ENCODE results near the gene TPCN2.
"Not testable (repeated sequence)": the region's sequence is repeated elsewhere in the genome, so short reads cannot be mapped to it uniquely, and the experiment has no call there.

Gene TPCN2

DNA sequence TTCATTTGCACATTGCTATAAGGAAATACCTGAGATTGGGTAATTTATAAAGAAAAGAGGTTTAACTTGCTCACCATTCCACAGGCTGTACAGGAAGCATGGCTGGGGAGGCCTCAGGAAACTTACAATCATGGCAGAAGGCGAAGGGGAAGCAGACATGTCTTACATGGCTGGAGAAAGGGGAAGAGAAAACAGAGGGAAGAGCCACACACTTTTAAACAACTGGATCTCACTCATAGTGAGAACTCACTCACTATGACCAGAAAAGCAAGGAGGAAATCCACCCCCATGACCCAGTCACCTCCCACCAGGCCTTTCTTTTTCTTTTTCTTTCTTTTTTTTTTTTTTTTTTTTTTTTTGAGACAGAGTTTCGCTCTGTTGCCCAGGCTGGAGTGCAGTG is 85.5 kb downstream of the TPCN2 start:
- DNase-seq, result not testable (repeated sequence)

DNA sequence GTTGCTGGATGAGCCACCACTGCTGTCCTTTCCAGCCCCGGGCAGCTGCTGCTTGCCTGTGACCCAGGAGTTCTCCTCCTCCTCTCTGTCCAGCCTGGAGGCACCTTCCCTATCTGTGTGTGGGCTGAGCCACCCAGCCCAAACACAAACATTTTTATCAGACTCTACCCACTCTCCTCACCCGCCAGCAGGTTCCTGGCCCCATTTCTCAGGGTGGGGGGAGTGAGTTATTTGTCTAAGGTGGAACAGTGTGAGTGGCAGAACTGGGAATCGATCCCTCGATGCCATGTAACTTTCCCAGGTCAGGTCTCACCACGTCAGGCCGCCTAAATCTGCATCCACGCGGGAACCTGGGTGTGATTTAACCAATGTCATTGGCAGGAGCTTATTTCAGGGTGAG is 86.2 kb downstream of the TPCN2 start:
- DNase-seq, result no peak

DNA sequence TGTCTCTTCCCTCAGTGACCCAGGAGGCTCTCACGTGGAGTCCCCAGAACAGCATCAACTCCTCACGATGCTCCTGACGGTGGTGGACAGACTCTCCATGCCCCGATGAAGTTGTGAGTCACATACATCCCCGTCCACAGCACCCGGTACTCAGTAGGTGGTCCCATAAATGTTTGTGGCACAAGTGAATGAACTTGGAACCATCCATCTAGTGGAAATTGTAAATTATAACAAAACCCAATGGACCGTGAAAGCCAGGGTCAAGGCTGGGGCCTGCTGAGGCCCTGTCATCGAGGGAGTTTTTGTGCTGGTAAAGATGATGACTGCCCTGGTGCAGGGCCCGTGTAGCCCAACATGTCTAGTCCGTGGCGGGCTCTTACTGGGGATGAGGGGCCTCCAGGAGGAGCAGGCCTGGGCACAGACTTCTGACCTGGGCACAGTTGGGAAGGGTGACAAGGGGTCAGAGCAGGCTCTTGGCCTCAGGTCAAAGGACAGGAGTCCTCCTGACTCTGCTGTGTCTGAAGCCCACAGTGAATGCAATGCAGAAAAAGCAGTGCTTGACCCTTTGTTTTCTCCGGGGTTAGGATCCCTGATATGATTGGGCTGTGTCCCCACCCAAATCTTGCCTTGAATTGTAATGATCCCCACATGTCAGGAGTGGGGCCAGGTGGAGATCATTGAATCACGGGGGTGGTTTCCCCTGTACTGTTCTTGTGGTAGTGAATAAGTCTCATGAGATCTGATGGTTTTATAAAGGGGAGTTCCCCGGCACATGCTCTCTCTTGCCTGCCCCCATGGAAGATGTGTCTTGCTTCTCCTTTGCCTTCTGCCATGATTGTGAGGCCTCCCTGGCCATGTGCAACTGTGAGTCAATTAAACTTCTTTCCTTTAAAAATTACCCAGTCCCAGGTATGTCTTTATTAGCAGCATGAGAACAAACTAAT is 87.0 kb downstream of the TPCN2 start:
- DNase-seq, result no peak

DNA sequence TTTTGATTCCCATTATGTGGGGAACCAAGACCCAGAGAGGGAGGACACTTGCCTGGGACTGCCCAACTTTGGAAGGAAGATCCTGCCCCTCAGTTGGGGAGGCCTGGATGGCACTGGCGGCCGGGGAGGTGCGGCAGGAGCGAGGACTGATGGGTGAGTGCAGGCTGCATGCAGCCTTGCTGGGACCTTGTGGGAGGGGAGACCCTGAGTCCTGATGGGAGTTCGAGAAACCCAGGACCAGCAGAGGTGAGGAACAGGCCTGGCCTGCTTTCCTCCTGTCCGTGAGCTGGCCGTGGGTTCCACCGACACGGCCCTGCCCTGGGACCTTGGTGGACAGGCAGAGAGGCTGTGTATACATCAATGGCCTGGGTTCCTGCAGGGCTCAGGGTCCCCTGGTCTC is 87.7 kb downstream of the TPCN2 start:
- no peak for DNase-seq

DNA sequence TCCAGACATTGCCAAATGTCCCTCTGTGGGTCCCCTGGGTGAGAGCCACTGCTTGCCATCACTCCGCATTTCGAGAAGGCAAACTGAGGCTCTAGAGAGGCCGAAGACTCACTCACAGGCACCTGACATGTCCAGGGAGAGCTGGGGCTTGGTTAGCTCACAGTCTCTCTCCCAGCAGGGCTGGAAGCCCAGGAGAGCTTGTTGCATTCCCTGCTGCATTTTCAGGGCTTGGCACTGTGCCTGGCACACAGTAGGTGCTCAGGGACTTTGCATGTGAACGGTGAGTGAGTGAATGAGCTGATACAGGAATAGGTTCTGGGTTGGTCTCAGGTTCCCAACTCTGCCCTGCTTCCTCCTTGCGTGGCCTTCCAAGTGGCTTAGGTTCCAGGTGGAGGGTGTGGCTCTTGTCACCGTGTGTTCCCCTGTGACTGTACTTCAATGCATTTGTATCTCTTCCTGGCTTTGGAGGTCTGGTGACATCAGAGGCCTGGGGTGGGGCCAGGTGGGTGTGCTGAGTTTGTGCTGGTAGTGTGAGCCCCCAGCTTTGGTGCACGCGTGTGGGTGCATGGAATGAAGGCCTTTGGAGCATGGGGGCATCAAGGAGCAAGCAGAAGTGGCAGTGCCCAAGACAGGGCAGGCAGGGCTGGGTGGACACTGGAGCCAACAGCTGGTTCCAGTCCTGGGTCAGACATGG is 88.6 kb downstream of the TPCN2 start:
- peak in 1 of 6 experiments; percentile 3 for DNase-seq

DNA sequence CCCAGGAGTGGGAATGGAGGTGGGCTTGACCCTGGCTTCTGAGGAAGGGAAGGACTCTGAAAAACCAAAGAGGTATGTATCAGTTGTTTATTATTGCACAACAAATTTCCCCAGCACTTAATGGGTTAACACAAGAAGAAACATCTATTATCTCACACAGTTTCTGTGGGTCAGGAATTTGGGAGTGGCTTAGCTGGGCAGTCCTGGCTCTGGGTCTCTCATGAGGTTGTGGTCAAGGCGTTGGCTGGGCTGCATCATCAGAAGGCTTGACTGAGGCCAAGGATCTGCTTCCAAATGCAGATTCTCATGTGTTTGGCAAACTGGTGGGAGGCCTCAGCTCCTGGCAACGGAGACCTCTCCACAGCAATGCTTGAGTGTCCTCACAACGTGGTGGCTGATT is 89.5 kb downstream of the TPCN2 start:
- DNase-seq, result no peak

DNA sequence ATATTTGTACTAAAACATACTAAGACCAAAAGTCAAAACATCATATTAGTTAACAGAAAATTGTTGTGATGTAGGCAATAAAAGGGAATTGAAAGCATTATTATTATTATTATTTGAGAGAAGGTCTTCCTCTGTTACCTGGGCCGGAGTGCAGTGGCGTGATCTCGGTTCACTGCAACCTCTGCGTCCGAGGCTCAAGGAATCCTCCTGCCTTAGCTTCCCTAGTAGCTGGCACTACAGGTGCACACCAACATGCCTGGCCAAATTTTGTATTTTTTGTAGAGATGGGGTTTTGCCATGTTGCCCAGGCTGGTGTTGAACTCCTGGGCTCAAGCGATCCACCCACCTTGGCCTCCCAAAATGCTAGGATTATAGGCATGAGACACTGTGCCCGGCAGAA is 91.4 kb downstream of the TPCN2 start:
- not testable (repeated sequence) for DNase-seq

DNA sequence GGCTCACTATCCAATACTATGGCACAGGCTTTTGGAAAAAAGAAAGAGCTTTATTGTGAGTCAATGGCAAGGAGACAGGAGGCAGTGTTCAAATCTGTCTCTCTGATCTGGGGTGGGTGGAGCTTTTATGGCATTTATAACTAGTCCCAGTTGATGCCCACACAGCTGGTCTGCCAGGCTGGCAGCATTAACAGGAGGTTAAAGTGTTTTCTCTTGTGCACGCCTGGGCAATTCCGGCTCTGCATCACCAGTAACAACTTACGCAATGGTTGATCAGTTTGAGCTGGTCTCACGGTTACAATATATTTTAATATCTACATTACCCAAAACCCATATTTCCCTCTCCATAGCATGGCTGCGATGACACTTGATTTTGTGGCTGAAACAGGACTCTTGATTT is 91.9 kb downstream of the TPCN2 start:
- no peak for DNase-seq

DNA sequence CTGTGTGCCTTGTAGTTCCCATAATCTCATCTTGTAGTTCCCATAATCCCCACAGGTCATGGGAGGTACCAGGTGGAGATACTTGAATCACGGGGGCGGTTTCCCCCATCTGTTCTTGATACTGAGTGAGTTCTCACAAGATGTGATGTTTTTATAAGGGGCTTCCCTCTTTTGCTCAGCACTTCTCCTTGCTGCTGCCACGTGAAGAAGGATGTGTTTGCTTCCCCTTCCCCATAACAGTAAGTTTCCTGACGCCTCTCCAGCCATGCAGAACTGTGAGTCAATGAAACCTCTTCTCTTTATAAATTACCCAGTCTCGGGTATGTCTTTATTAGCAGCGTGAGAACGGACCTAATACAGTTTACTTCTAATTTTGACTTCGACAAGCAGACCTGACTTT is 93.0 kb downstream of the TPCN2 start:
- DNase-seq, result no peak

DNA sequence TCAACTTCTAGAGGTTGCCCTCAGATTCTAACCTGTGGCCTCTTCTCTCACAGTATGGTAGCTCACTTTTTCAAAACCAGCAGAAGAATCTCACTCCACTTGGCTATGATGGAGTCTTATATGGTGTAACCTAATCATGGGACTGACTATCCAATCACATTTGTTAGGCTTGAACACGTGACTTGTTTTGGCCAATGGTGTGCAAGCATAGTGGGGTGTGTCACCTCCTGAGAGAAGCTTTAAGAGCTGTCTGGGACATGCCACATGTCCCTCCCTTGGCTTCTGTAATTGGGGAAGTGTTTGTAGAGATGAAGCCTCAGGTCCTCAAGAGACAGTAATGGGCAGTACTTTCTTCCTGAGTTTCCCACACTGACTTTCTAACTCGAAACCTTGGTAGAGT is 94.2 kb downstream of the TPCN2 start:
- DNase-seq, result no peak

DNA sequence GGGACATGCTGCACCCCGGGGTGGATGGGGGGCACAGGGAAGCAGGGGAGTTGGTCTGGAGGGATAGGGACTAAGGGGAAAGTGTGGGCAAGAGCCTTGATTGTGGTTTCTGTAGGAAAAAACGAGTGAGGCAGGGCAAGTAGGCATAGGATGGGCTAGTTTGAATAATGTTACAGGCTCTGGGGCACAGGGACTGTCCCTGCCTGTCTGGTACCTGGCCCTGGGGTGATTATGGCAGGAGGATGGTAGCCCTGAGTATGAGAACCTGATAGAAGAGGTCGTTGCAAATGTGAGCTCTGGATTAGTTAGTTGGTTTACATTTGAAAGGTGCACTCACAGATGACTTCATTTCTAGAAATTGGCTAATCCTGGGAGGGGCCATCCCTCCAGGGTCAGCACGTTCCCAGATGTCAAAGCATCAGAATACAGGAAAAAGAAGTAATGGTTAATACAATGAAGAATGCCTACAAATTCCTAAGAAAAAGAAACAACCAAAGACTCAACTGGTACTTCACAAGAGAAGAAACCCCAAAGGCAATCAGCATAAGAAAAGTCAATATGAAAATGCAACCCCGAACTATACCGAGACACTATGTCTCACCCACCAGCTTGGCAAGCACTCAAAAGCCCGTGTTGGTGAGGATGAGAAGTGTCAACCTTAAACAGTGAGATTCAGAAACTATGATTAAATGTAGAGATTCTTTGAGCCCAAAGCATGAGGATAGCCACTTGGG is 95.8 kb downstream of the TPCN2 start:
- no peak for DNase-seq

DNA sequence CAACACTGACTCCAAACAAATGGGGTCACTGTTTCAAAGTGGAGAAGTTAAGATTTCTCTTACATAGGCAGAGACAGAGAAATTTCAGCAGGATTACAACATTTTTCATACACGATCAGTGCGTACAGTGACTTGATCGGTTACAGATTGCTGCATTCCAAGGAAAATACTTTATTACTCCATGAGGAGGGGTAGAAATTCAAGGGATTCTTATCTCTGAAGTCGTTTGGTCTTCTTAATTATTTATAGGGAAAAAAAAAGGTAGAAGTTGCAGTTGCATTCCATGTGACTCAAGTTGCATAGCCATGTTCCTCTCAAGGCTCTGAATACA is 96.3 kb downstream of the TPCN2 start:
- DNase-seq, result no peak

DNA sequence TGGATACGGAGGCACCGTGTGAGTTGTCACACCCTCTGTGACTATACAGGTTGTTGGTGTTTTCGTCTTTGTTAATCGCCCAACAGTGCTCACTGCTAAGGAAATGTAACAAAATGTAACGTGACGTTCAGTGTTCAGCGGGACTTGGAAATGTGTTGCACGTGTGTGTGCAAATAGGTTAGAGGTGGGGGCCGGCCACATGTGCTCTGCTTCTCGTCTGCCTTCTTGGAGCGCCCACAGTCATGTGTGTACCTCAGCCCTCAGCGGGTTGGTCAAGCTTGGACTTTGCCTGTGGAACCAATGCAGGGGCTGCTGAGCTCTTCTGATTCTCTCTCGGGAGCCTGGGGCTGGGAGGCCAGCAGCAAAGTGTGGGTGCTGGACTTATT is 99.6 kb downstream of the TPCN2 start:
- DNase-seq, result no peak

DNA sequence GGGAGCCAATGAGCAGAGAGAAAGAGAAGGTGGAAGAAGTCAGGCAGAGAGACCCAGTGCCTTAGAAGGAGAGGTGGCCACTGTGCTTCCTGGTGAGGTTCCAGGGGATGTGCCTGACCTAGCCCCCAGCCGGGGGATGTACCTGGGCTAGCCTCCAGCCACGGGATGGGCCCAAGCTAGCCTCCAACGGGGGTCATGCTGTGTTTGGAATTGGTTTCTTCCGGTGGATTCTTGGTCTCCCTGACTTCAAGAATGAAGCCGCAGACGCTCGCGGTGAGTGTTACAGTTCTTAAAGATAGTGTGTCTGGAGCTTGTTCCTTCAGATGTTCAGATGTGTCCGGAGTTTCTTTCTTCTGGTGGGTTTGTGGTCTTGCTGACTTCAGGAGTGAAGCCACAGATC is 100.1 kb downstream of the TPCN2 start:
- DNase-seq, result no peak

DNA sequence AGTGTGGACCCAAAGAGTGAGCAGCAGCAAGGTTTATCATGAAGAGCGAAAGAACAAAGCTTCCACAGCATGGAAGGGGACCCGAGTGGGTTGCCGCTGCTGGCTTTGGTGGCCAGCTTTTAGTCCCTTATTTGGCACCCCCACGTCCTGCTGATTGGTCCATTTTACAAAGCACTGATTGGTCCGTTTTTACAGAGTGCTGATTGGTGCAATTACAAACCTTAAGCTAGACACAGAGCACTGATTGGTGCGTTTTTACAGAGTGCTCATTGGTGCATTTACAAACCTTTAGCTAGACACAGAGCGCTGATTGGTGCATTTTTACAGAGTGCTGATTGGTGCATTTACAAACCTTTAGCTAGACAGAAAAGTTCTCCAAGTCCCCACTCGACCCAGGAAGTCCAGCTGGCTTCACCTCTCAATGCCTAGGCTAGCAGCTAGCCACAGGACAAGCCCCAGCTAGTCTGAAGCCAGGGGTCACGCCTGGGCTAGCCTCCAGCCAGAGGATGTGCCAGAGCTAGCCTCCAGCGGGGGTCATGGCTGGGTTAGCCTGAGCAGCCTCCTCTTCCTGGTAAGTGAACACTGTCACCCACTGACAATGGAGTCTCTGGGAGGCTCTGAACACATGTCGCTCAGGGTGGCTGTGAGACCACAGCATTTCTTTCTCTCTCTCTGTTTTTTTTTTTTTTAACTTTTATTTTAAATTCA is 100.8 kb downstream of the TPCN2 start:
- not testable (repeated sequence) for DNase-seq

DNA sequence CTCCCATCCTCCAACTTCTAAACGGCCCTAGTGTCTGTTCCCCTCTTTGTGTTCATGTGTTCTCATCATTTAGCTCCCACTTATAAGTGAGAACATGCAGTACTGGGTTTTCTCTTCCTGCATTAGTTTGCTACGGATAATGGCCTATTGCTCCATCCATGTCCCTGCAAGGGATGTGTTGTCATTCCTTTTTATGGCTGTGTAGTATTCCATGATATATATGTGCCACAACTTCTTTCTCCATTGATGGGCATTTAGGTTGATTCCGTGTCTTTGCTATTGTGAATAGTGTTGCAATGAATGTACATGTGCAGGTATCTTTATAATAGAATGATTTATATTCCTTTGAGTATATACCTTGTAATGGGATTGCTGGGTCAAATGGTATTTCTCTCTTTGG is 101.4 kb downstream of the TPCN2 start:
- DNase-seq, result no peak

DNA sequence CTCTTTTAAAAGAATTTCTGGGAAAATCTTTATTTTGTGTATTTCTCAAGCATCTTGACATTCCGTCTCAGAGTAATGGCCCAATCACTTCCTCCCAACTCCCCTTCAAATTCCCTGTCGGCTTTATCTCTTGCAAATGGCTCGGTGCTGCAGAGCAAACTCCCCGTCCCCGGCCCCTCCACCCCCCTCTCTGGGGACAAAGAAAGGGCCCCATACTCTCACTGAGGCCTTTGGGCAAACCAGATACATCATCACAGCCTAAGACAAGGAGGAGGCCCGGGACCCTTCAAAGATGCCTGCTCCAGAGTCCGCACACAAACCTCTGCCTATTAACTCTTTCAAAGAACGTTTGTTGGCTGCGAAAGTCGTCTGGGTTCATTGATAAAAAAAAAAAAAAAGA is 103.1 kb downstream of the TPCN2 start:
- no peak for DNase-seq

DNA sequence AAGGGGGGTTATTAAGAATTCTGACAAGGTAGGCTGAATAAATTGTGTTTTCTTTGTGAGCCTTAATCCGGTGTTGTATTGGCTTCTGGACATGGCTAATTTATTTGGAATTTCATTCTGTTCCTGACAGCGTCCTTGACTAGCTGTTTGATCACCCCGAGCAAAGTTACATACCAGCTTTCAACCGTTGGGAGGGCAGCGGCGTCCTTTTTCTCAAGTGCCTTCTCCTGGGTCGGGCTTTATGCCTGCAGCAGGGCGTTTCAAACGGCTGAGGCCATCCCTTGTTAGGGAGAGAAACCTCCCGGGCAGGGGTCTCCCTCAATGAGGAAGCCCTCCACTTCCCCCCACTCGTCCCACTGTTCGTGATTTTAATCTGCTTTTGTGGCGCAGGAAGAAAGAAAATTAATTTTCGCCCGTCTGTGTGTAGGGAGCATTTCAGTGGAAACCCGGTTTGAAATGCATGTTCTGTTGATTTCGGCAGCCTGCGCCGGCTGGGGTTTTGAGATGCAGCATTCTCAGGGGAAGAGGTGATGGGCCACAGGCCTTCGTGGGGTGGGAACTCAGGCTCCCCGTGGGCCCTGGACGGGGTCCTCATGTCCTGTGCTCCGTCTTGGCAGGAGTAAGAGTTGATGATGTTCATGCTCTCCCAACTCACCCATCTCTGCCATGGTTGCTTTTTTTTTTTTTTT is 104.1 kb downstream of the TPCN2 start:
- no peak for DNase-seq

DNA sequence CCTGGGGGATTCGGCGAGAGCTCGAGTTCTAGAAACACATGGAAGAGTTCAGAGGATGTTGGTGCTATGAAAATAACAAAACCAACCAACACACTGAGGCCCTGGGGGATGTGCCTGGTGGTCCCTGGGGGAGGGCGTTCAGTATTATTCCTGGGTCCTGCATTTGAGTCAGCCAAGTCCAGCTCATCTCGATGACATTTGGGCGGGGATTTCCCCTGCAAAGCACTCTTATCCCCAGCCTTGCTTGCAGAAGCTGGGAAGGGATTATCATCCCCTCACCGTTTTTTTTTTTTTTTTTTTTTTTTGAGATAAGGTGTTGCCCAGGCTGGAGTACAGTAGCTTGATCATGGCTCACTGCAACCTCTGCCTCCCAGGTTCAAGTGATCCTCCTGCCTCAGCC is 104.9 kb downstream of the TPCN2 start:
- no peak for DNase-seq

DNA sequence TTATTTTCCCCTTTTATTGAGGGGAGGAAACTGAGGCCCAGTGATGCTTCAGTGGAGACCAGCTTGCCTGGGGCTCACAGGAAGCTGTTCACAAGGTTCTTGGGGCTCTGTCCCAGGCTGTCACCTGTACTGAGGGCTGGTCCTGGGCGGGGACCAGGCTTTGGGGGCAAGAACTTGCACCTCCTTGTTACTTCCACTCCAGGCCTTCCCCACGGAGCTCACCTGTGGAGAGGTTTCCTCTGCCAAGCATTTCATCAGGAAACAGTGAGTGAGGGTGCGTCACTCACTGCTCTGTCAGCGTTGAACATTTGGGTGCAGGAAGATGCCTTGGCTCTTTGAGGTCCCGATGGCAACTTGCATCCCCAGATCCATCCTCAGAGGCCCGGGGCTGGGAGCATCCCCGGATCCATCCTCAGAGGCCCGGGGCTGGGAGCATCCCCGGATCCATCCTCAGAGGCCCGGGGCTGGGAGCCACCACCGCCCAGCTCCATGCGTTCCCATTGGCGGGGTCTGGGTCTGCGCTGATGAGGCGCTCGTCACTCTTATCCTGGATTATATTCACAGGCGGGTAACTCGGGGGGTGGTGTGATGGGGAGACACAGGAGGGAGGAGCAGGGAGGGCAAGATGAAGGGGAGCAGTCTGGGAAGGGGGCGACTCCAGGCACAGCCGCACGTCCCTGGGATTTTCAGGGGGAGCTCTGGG is 105.6 kb downstream of the TPCN2 start:
- DNase-seq, result no peak

DNA sequence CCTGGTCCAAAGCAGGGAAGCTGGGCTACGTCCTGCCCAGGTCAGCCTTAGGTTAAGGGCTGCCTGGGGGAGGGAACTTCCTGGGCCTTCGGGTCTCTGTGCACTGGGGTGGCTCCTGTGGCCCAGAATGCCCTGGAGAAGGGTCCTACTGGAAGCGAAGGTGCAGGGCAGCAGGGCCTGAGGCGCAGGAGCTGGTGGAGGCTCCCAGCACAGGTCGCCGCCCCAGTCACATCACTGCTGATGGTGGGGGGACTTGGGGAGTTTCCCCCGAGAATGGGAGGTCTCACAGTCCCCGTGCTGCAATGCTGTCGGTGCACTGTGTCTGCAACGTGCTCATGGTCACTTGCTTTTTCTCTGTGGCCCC is 106.2 kb downstream of the TPCN2 start:
- no peak for DNase-seq

All from stimulated activated naive CD4-positive, alpha-beta T cell (primary cell).